WTC11 (cell line): Measurements from ENCODE around the gene IRF8. TPM values are rescaled to one million over a fixed set of nuclear protein-coding genes. Genes with fewer than 3 reads are reported as not detected.

ENCODE experiments used
- ATAC-seq: fragments of 200-7000 bp; cut with Tn5 transposase; 2 replicates; pipeline ENCODE4 v1.10.0; 2021; ENCODE audit warnings: mild to moderate bottlenecking, moderate library complexity
- CTCF ChIA-PET: fragments of 300-600 bp; sonication (Branson Sonifier 250); formaldehyde crosslinking; loops from one replicate; lab custom pipeline; 2021; ENCODE audit warnings: antibody characterized with exemption; lab: Charles Lee
- POLR2A ChIA-PET: fragments of 350-600 bp; sonication (Branson Sonifier 250); formaldehyde crosslinking; loops from one replicate; lab custom pipeline; 2021; ENCODE audit warnings: antibody characterized with exemption; lab: Charles Lee
- DNase-seq: peaks from one replicate; pipeline ENCODE4 v3.0.0; 2021; ENCODE audit warnings: low spot score
- H3K27ac Mint-ChIP-seq: 2 replicates; pipeline ENCODE4 v1.8.0; 2021; ENCODE audit warnings: mixed read lengths
- H3K27me3 Mint-ChIP-seq: 2 replicates; pipeline ENCODE4 v1.8.0; 2021; ENCODE audit warnings: low read depth, mild to moderate bottlenecking, moderate library complexity, mixed read lengths
- H3K36me3 Mint-ChIP-seq: 2 replicates; pipeline ENCODE4 v1.8.0; 2021; ENCODE audit warnings: mixed read lengths
- H3K4me1 Mint-ChIP-seq: 2 replicates; pipeline ENCODE4 v1.8.0; 2022; ENCODE audit warnings: mixed read lengths
- H3K4me3 Mint-ChIP-seq: 2 replicates; pipeline ENCODE4 v1.8.0; 2021; ENCODE audit warnings: mild to moderate bottlenecking, moderate library complexity, mixed read lengths
- H3K9me3 Mint-ChIP-seq: 2 replicates; pipeline ENCODE4 v1.8.0; 2021; ENCODE audit warnings: mixed read lengths
- EMX1 ChIP-seq: fragments of 250-450 bp; sonication (Bioruptor Pico); IDR thresholded peaks from 2 replicates; pipeline ENCODE4 v1.8.0; 2021; ENCODE audit warnings: mild to moderate bottlenecking
- GABPB1 ChIP-seq: sonication (generic); formaldehyde crosslinking; IDR thresholded peaks from 2 replicates; pipeline ENCODE4 v1.8.1; 2023; ENCODE audit warnings: mild to moderate bottlenecking, missing genetic modification reagents
- KAT7 ChIP-seq: sonication (generic); formaldehyde crosslinking; IDR thresholded peaks from 2 replicates; pipeline ENCODE4 v1.8.1; 2023; ENCODE audit warnings: missing genetic modification reagents, mild to moderate bottlenecking, borderline replicate concordance
- NR2C2 ChIP-seq: sonication (generic); formaldehyde crosslinking; IDR thresholded peaks from 2 replicates; pipeline ENCODE4 v1.8.0; 2022; ENCODE audit warnings: mild to moderate bottlenecking, missing genetic modification reagents
- OVOL2 ChIP-seq: fragments of 250-450 bp; sonication (Bioruptor Pico); IDR thresholded peaks from 2 replicates; pipeline ENCODE4 v1.9.0; 2021; ENCODE audit warnings: mild to moderate bottlenecking, borderline replicate concordance
- TEAD4 ChIP-seq: sonication (generic); formaldehyde crosslinking; IDR thresholded peaks from 2 replicates; pipeline ENCODE4 v1.8.0; 2022; ENCODE audit warnings: mild to moderate bottlenecking, missing genetic modification reagents
- ZNF263 ChIP-seq: sonication (generic); formaldehyde crosslinking; IDR thresholded peaks from 2 replicates; pipeline ENCODE4 v1.8.1; 2022; ENCODE audit warnings: low read depth, mild to moderate bottlenecking, moderate library complexity, missing genetic modification reagents
- total RNA-seq: library from RNA; stranded (reverse); gene quantifications from 3 replicates; pipeline ENCODE4 v1.2.3, GENCODE V29; 2021
- TF ChIP-seq, protein P1 (sequence below): sonication (generic); formaldehyde crosslinking; IDR thresholded peaks from 2 replicates; pipeline ENCODE4 v1.8.0; 2022; ENCODE audit warnings: mild to moderate bottlenecking, missing genetic modification reagents
- TF ChIP-seq, protein P2 (sequence below): fragments of 250-450 bp; sonication (Bioruptor Pico); IDR thresholded peaks from 2 replicates; pipeline ENCODE4 v1.9.0; 2021; ENCODE audit warnings: moderate library complexity, mild to moderate bottlenecking, inconsistent platforms, borderline replicate concordance
- TF ChIP-seq, protein P3 (sequence below): sonication (generic); formaldehyde crosslinking; IDR thresholded peaks from 2 replicates; pipeline ENCODE4 v1.8.1; 2023; ENCODE audit warnings: mild to moderate bottlenecking, missing genetic modification reagents
- TF ChIP-seq, protein P4 (sequence below): fragments of 200-600 bp; IDR thresholded peaks from 2 replicates; pipeline ENCODE4 v1.8.0; 2022; ENCODE audit warnings: antibody characterized with exemption
- TF ChIP-seq, protein P5 (sequence below): sonication (generic); formaldehyde crosslinking; conservative IDR thresholded peaks from 2 replicates; pipeline ENCODE4 v1.8.1; 2022; ENCODE audit warnings: mild to moderate bottlenecking, missing genetic modification reagents
- TF ChIP-seq, protein P6 (sequence below): sonication (generic); formaldehyde crosslinking; IDR thresholded peaks from 2 replicates; pipeline ENCODE4 v1.8.0; 2023; ENCODE audit warnings: missing genetic modification reagents, mild to moderate bottlenecking, borderline replicate concordance
- TF ChIP-seq, protein P7 (sequence below): sonication (generic); formaldehyde crosslinking; IDR thresholded peaks from 2 replicates; pipeline ENCODE4 v1.8.0; 2022; ENCODE audit warnings: mild to moderate bottlenecking, missing genetic modification reagents

Gene IRF8
- total RNA-seq, 1 experiment from 2014 or later = 1.1 TPM

DNA sequence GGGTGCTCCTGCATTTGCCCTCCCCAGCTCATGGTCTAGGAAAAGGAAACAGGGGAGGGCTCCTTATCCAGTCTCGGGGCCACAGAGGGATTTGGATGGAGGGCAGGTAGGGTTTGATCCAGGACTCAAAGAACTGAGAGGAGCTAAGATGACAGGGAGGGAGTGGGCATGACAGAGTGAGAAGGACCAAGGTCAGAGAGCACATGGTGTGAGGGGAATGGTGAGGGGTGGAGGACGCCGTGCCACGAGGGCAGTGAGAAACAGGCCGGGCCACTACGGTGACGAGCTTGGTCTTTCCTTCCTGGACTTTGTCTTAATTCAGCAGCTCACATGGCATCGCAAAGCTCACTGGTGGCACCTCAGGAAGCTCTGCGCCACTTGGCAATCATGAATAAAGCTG is 35.2 kb downstream of the IRF8 start (continued):
- TF ChIP-seq, protein P1, sequence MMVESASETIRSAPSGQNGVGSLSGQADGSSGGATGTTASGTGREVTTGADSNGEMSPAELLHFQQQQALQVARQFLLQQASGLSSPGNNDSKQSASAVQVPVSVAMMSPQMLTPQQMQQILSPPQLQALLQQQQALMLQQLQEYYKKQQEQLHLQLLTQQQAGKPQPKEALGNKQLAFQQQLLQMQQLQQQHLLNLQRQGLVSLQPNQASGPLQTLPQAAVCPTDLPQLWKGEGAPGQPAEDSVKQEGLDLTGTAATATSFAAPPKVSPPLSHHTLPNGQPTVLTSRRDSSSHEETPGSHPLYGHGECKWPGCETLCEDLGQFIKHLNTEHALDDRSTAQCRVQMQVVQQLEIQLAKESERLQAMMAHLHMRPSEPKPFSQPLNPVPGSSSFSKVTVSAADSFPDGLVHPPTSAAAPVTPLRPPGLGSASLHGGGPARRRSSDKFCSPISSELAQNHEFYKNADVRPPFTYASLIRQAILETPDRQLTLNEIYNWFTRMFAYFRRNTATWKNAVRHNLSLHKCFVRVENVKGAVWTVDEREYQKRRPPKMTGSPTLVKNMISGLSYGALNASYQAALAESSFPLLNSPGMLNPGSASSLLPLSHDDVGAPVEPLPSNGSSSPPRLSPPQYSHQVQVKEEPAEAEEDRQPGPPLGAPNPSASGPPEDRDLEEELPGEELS (CRISPR knock-in tag) = no peak
- no peak for TF ChIP-seq NR2C2 (CRISPR knock-in tag)
- no peak for TF ChIP-seq KAT7 (CRISPR knock-in tag)
- TF ChIP-seq, protein P2, sequence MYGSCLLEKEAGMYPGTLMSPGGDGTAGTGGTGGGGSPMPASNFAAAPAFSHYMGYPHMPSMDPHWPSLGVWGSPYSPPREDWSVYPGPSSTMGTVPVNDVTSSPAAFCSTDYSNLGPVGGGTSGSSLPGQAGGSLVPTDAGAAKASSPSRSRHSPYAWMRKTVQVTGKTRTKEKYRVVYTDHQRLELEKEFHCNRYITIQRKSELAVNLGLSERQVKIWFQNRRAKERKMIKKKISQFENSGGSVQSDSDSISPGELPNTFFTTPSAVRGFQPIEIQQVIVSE (CRISPR knock-in tag) = no peak

DNA sequence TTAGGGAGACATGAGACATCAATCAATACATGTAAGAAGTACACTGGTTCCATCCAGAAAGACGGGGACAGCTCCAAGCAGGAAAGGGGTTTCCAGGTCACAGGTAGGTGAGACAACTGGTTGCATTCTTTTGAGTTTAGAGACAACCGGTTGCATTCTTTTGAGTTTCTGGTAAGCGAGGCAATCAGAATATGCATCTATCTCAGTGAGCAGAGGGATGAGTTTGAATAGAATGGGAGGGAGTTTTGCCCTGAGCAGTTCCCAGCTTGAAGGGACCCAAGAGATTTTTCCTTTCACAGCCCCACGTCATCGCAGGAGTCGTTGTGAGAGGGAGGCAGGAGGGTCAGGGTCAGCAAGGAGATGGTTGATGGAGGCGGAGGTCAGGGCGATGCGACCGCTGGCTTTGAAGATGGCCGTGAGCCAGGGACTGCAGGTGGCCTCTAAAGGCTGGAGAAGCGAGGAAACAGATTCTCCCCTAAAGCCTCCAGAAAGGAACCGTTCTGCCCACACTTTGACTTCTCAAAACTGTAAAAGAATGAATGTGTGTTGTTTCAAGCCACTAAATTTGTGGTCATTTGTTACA is 36.5 kb downstream of the IRF8 start:
- Mint-ChIP-seq H3K4me1 (peaks cover 6% of the 10 kb centered on the region; the same call in 1 of the 2 replicates), H3K36me3 (no peaks in the 10 kb centered on the region), H3K27ac (no peak overlapping the region)
- no peak for TF ChIP-seq EMX1 (CRISPR knock-in tag)
- TF ChIP-seq, protein P3, sequence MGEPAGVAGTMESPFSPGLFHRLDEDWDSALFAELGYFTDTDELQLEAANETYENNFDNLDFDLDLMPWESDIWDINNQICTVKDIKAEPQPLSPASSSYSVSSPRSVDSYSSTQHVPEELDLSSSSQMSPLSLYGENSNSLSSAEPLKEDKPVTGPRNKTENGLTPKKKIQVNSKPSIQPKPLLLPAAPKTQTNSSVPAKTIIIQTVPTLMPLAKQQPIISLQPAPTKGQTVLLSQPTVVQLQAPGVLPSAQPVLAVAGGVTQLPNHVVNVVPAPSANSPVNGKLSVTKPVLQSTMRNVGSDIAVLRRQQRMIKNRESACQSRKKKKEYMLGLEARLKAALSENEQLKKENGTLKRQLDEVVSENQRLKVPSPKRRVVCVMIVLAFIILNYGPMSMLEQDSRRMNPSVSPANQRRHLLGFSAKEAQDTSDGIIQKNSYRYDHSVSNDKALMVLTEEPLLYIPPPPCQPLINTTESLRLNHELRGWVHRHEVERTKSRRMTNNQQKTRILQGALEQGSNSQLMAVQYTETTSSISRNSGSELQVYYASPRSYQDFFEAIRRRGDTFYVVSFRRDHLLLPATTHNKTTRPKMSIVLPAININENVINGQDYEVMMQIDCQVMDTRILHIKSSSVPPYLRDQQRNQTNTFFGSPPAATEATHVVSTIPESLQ (CRISPR knock-in tag) = no peak
- TF ChIP-seq GABPB1 (CRISPR knock-in tag) = no peak
- TF ChIP-seq, protein P4, sequence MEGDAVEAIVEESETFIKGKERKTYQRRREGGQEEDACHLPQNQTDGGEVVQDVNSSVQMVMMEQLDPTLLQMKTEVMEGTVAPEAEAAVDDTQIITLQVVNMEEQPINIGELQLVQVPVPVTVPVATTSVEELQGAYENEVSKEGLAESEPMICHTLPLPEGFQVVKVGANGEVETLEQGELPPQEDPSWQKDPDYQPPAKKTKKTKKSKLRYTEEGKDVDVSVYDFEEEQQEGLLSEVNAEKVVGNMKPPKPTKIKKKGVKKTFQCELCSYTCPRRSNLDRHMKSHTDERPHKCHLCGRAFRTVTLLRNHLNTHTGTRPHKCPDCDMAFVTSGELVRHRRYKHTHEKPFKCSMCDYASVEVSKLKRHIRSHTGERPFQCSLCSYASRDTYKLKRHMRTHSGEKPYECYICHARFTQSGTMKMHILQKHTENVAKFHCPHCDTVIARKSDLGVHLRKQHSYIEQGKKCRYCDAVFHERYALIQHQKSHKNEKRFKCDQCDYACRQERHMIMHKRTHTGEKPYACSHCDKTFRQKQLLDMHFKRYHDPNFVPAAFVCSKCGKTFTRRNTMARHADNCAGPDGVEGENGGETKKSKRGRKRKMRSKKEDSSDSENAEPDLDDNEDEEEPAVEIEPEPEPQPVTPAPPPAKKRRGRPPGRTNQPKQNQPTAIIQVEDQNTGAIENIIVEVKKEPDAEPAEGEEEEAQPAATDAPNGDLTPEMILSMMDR = no peak
- TF ChIP-seq TEAD4 (CRISPR knock-in tag) = no peak
- TF ChIP-seq, protein P5, sequence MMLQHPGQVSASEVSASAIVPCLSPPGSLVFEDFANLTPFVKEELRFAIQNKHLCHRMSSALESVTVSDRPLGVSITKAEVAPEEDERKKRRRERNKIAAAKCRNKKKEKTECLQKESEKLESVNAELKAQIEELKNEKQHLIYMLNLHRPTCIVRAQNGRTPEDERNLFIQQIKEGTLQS (CRISPR knock-in tag) = no peak
- no peak for TF ChIP-seq ZNF263
- no peak for TF ChIP-seq OVOL2 (CRISPR knock-in tag)
- TF ChIP-seq, protein P2 (CRISPR knock-in tag) = no peak
- TF ChIP-seq, protein P6, sequence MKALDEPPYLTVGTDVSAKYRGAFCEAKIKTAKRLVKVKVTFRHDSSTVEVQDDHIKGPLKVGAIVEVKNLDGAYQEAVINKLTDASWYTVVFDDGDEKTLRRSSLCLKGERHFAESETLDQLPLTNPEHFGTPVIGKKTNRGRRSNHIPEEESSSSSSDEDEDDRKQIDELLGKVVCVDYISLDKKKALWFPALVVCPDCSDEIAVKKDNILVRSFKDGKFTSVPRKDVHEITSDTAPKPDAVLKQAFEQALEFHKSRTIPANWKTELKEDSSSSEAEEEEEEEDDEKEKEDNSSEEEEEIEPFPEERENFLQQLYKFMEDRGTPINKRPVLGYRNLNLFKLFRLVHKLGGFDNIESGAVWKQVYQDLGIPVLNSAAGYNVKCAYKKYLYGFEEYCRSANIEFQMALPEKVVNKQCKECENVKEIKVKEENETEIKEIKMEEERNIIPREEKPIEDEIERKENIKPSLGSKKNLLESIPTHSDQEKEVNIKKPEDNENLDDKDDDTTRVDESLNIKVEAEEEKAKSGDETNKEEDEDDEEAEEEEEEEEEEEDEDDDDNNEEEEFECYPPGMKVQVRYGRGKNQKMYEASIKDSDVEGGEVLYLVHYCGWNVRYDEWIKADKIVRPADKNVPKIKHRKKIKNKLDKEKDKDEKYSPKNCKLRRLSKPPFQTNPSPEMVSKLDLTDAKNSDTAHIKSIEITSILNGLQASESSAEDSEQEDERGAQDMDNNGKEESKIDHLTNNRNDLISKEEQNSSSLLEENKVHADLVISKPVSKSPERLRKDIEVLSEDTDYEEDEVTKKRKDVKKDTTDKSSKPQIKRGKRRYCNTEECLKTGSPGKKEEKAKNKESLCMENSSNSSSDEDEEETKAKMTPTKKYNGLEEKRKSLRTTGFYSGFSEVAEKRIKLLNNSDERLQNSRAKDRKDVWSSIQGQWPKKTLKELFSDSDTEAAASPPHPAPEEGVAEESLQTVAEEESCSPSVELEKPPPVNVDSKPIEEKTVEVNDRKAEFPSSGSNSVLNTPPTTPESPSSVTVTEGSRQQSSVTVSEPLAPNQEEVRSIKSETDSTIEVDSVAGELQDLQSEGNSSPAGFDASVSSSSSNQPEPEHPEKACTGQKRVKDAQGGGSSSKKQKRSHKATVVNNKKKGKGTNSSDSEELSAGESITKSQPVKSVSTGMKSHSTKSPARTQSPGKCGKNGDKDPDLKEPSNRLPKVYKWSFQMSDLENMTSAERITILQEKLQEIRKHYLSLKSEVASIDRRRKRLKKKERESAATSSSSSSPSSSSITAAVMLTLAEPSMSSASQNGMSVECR (CRISPR knock-in tag) = no peak
- no peak for TF ChIP-seq NR2C2 (CRISPR knock-in tag)
- TF ChIP-seq, protein P7, sequence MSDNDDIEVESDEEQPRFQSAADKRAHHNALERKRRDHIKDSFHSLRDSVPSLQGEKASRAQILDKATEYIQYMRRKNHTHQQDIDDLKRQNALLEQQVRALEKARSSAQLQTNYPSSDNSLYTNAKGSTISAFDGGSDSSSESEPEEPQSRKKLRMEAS (CRISPR knock-in tag) = no peak
- TF ChIP-seq, all 79 proteins: peak for 0
- POLR2A ChIA-PET = no interaction called here
- Mint-ChIP-seq H3K27me3 (no peaks in the 10 kb centered on the region; the same call in none of the 2 replicates), H3K4me3 (no peak overlapping the region), H3K9me3 (peaks cover 17% of the 10 kb centered on the region)
- CTCF ChIA-PET = interaction anchor here (1.2 kb wide), 1 partner anchor 81 kb away, joined by 3 read pairs; no protein-coding TSS in a partner anchor
- ATAC-seq (no peak), DNase-seq (no peak)
